ENCODE measurements around the gene NEO1. TPM values are rescaled to one million over a fixed set of nuclear protein-coding genes. Genes with fewer than 3 reads are reported as not detected.
A peak's percentile ranks its signal among the peaks of the same experiment; 100 is the strongest.

NEO1 gene
- total and polyA plus RNA-seq, 2 of the 13 experiments (the other 11 are each of a cell fraction or from before 2014, with no cell fraction given), result 8.4 to 11.0 TPM

DNA sequence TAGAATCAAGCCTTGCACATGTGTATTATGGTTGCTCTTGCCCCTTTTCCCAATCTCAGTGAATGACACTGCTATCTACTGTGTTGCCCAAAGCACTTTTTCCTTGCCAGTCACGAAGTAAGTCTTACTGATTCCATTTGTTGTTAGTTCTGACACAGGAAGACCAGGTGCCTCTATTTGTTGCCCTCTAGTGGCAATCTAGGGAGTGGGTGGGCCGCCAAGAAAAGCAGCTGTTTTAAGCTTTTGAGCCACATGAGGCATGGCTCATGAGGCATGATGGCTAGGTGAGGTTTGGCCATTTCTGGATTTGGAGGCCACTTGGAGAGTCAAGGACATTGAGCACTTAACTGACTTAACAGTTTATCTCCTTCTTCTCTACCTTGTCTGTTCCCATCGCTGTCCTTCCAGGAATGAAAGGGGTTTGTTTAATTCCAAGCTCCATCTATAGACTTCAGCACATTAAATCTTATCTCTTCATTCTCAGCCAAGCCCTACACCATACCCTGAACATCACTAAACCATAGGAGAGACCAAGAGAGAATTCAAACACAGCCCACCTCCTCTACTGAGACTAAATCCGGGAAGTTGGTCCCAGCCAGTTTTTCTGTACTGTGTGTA, 213.4 kb downstream of the NEO1 start:
- in situ Hi-C loops (cut with HindIII; ENCODE audit: extremely low pct_ligation_motif_present, low pct_unique_long_range_greater_than_20kb), result no loop called here
- Histone ChIP-seq H3K27me3 (ENCODE audit: control insufficient read depth in 1 of 2, insufficient read depth in 2 of 2, low read length in 2 of 2) (no peaks in the 10 kb centered on the region), H3K36me3 (replicated peaks in 1 of 2; ENCODE audit: control insufficient read depth in 1 of 2, insufficient read depth in 2 of 2, low read length in 2 of 2) (no peaks in the 10 kb centered on the region; a peak in 1 of 5 replicates), H3K4me2 (ENCODE audit: low read depth, low read length) (no peak overlapping the region), H3K9ac (ENCODE audit: insufficient read depth, low read depth, low read length) (no peak overlapping the region), H3K79me2 (ENCODE audit: insufficient read depth, low read length) (no peaks in the 10 kb centered on the region), H4K20me1 (ENCODE audit: insufficient read depth, low read length) (no peaks in the 10 kb centered on the region), H3K27ac (ENCODE audit: extremely low read length, insufficient read depth, low read length) (no peak overlapping the region), H3K9me3 (ENCODE audit: low read length) (no peaks in the 10 kb centered on the region), H2AFZ (ENCODE audit: low read length) (no peak overlapping the region), H3K4me1 (ENCODE audit: insufficient read depth, low read length) (peaks cover 9% of the 10 kb centered on the region), H3K4me3 (replicated peaks in 1 of 3; ENCODE audit: insufficient read depth in 1 of 3, low read depth in 2 of 3, low read length in 3 of 3) (no peak overlapping the region)
- WGBS (ENCODE audit: low lambda C conversion rate), result 73% methylated on average over 4 of the region's 4 CpGs
- peak; percentile 66 for FAIRE-seq
- BruUV-seq (replicated peaks), result no TSS peak
- DNase-seq (ENCODE audit: low spot score), result peak; percentile 52
- ChIA-PET CTCF (ENCODE audit: low intra/inter-chr PET ratio, low total read pairs) (interaction anchor here (1.8 kb wide), 1 partner anchor 25 kb away, joined by 10 read pairs; no protein-coding TSS in a partner anchor), POLR2A (no interaction called here)
- intact Hi-C loops (cut with micrococcal nuclease; ENCODE audit: unreplicated experiment), result no loop called here
- peak; percentile 77 for ATAC-seq
- TF ChIP-seq ZNF564 (CRISPR knock-in tag; IDR thresholded peaks at IDR 0.05) (no peak), AGO2 (optimal IDR thresholded peaks at IDR 0.05; ENCODE audit: low read depth, low read length) (no peak), YY1 (IDR thresholded peaks at IDR 0.05; ENCODE audit: insufficient read depth, insufficient replicate concordance, low read depth, low read length) (no peak), ZMYM4 (CRISPR knock-in tag; IDR thresholded peaks at IDR 0.05) (peak; percentile 42; the same call in 1 of the 2 replicates), ZNF780A (CRISPR knock-in tag; IDR thresholded peaks at IDR 0.05) (no peak), GZF1 (CRISPR knock-in tag; IDR thresholded peaks at IDR 0.05) (no peak), ZNF30 (CRISPR knock-in tag; IDR thresholded peaks at IDR 0.05) (no peak), SMARCC2 (IDR thresholded peaks at IDR 0.05) (no peak), EZH2 (conservative IDR thresholded peaks at IDR 0.05; ENCODE audit: low read depth, low read length) (no peak)
- TF ChIP-seq, protein P1, sequence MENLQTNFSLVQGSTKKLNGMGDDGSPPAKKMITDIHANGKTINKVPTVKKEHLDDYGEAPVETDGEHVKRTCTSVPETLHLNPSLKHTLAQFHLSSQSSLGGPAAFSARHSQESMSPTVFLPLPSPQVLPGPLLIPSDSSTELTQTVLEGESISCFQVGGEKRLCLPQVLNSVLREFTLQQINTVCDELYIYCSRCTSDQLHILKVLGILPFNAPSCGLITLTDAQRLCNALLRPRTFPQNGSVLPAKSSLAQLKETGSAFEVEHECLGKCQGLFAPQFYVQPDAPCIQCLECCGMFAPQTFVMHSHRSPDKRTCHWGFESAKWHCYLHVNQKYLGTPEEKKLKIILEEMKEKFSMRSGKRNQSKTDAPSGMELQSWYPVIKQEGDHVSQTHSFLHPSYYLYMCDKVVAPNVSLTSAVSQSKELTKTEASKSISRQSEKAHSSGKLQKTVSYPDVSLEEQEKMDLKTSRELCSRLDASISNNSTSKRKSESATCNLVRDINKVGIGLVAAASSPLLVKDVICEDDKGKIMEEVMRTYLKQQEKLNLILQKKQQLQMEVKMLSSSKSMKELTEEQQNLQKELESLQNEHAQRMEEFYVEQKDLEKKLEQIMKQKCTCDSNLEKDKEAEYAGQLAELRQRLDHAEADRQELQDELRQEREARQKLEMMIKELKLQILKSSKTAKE (CRISPR knock-in tag; IDR thresholded peaks at IDR 0.05; ENCODE audit: borderline replicate concordance), result no peak
- TF ChIP-seq, protein P2, sequence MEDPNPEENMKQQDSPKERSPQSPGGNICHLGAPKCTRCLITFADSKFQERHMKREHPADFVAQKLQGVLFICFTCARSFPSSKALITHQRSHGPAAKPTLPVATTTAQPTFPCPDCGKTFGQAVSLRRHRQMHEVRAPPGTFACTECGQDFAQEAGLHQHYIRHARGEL (CRISPR knock-in tag; IDR thresholded peaks at IDR 0.05), result peak; percentile 89; the same call in 1 of the 2 replicates
- TF ChIP-seq, protein P3, sequence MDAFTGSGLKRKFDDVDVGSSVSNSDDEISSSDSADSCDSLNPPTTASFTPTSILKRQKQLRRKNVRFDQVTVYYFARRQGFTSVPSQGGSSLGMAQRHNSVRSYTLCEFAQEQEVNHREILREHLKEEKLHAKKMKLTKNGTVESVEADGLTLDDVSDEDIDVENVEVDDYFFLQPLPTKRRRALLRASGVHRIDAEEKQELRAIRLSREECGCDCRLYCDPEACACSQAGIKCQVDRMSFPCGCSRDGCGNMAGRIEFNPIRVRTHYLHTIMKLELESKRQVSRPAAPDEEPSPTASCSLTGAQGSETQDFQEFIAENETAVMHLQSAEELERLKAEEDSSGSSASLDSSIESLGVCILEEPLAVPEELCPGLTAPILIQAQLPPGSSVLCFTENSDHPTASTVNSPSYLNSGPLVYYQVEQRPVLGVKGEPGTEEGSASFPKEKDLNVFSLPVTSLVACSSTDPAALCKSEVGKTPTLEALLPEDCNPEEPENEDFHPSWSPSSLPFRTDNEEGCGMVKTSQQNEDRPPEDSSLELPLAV (CRISPR knock-in tag; conservative IDR thresholded peaks at IDR 0.05; ENCODE audit: low read depth), result no peak
- TF ChIP-seq, protein P4, sequence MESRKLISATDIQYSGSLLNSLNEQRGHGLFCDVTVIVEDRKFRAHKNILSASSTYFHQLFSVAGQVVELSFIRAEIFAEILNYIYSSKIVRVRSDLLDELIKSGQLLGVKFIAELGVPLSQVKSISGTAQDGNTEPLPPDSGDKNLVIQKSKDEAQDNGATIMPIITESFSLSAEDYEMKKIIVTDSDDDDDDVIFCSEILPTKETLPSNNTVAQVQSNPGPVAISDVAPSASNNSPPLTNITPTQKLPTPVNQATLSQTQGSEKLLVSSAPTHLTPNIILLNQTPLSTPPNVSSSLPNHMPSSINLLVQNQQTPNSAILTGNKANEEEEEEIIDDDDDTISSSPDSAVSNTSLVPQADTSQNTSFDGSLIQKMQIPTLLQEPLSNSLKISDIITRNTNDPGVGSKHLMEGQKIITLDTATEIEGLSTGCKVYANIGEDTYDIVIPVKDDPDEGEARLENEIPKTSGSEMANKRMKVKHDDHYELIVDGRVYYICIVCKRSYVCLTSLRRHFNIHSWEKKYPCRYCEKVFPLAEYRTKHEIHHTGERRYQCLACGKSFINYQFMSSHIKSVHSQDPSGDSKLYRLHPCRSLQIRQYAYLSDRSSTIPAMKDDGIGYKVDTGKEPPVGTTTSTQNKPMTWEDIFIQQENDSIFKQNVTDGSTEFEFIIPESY (CRISPR knock-in tag; IDR thresholded peaks at IDR 0.05), result peak; percentile 94
- TF ChIP-seq, protein P5, sequence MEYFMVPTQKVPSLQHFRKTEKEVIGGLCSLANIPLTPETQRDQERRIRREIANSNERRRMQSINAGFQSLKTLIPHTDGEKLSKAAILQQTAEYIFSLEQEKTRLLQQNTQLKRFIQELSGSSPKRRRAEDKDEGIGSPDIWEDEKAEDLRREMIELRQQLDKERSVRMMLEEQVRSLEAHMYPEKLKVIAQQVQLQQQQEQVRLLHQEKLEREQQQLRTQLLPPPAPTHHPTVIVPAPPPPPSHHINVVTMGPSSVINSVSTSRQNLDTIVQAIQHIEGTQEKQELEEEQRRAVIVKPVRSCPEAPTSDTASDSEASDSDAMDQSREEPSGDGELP (IDR thresholded peaks at IDR 0.05; ENCODE audit: borderline replicate concordance, low read depth), result peak; percentile 20; the same call in 1 of the 2 replicates
- TF ChIP-seq, protein P6, sequence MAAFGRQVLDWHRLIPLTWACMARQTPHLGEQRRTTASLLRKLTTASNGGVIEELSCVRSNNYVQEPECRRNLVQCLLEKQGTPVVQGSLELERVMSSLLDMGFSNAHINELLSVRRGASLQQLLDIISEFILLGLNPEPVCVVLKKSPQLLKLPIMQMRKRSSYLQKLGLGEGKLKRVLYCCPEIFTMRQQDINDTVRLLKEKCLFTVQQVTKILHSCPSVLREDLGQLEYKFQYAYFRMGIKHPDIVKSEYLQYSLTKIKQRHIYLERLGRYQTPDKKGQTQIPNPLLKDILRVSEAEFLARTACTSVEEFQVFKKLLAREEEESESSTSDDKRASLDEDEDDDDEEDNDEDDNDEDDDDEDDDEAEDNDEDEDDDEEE (CRISPR knock-in tag; IDR thresholded peaks at IDR 0.05), result no peak
